ENCODE results near the gene PYGB. TPM values are rescaled to one million over a fixed set of nuclear protein-coding genes. Genes with fewer than 3 reads are reported as not detected.

PYGB gene
- total RNA-seq, 1 donor from 2014 or later = 31.2 TPM

- intact Hi-C loops (cut with micrococcal nuclease) = no loop called here
Observed at GRCh38 chr20:25280574-25281535, 33.0 kb downstream of the PYGB start.

DNA sequence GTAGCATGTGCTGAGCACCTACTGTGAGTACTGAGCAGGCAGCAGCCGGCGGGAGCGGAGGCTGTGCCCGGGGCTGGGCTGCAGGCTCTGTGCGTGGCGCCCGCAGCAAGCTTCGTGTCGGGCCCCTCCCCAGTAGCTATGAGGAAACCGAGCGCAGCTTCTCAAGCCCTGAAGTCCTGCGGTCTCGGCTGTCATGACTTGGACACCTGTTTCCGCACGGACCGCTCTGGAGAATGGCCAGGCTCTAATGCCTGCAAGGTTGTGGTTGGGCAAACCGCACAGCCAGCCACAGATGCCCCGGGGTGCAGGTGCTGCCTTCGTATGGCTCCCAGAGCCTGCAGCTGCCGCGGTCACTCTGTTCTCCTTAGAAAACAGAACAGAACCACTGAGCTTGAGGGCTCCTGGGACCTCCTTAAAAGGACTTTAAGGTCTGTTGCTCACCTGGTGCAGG is 33.7 kb downstream of the PYGB start:
- intact Hi-C loops (cut with micrococcal nuclease) = no loop called here

- intact Hi-C loops (cut with micrococcal nuclease) = no loop called here
Observed at GRCh38 chr20:25282034-25282781, 34.3 kb downstream of the PYGB start.

DNA sequence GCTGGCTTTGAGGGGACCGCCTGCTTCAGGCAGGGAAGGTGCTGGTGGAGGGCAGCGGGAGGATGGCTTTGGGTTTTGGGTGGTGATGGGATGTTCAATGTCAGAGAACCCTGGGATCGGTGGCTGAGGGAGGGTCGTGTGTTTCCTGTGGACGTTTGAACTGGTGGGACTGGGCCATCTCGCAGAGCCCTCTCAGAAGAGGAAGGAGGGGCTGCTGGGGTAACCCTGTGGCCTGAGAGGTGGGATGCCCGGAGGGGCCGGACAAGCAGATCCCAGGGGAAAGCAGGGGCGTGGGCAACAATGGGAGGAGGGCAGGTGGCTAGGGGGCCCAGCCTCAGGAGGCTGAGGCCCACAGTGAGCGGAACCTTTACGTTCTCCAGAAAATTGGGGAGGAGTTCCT is 34.9 kb downstream of the PYGB start:
- intact Hi-C loops (cut with micrococcal nuclease) = no loop called here

GRCh38 chr20:25283221-25283951 is 35.5 kb downstream of the PYGB start:
- intact Hi-C loops (cut with micrococcal nuclease) = no loop called here

GRCh38 chr20:25284131-25284601 is 36.3 kb downstream of the PYGB start:
- intact Hi-C loops (cut with micrococcal nuclease) = no loop called here

GRCh38 chr20:25285091-25285647 is 37.3 kb downstream of the PYGB start:
- intact Hi-C loops (cut with micrococcal nuclease) = no loop called here

- intact Hi-C loops (cut with micrococcal nuclease) = no loop called here
Observed at GRCh38 chr20:25285856-25286798, 38.2 kb downstream of the PYGB start.

- intact Hi-C loops (cut with micrococcal nuclease) = no loop called here
Observed at GRCh38 chr20:25286917-25287316, 39.0 kb downstream of the PYGB start.

- intact Hi-C loops (cut with micrococcal nuclease) = no loop called here
Observed at GRCh38 chr20:25287631-25288290, 39.9 kb downstream of the PYGB start.

GRCh38 chr20:25288291-25289181 is 40.7 kb downstream of the PYGB start:
- intact Hi-C loops (cut with micrococcal nuclease) = no loop called here

DNA sequence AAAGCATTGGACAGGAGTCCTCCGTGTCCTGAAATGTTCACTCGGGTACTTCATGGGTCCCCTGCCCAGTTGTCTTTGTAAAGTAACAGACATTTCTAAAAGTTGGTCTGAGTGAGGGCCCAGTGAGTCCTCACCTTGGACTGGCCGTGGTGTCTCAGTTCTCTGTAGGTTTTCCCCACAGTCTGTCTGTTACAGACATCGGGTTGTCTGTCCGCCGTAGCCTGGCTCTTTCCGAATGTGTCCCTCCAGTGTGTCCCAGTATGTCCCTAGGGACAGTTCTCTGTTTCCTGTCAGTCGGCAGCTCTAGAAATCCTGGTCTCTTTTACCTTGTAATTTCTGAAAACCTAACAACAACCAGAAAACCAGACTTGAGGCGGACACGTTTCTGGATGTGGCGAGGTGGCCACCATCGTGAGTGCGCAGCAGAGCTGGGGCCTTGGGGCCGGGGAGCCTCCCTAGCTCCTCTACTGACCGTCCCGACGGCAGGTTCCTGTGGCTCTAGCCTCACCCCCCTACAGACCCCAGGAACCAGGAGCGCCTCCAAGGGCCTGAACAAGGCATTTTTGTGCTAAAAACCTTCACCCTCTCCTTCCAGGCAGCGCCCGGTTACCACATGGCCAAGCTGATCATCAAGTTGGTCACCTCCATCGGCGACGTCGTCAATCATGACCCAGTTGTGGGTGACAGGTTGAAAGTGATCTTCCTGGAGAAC is 42.2 kb downstream of the PYGB start:
- intact Hi-C loops (cut with micrococcal nuclease) = no loop called here

- intact Hi-C loops (cut with micrococcal nuclease) = no loop called here
Observed at GRCh38 chr20:25290646-25291431, 43.0 kb downstream of the PYGB start.

GRCh38 chr20:25291432-25292133 is 43.7 kb downstream of the PYGB start:
- intact Hi-C loops (cut with micrococcal nuclease) = no loop called here

GRCh38 chr20:25292176-25292891 is 44.4 kb downstream of the PYGB start:
- intact Hi-C loops (cut with micrococcal nuclease) = no loop called here

DNA sequence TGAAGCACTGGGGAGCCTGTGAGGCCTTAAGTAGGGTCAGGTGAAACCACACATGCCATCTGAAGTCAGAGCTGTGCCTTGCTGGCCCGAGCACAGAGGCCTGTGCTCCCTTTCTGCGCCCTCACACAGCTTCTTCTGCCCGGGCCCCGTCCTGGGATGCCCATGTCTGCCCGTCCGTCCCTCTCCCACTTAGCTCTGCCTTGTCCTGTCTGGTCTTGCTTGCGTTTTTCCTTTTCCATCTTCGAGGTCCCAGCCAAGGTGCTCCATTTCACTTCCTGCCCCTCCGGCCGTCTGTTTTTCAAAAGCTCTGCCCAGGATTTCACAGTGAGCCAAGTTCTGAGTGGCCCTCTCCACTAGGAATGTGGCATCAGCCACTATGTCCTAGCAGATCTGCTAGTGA is 45.6 kb downstream of the PYGB start:
- intact Hi-C loops (cut with micrococcal nuclease) = no loop called here

Data from T-helper 1 cell treated with Interleukin-12 subunit alpha and Interleukin-12 subunit beta and Interleukin-4 antibody, amounts not matched to agents 30 ng/mL and 1 ng/mL, for 36 hours (primary cell).